Activated T-cell treated with anti-CD3 and anti-CD28 coated beads for 24 hours (primary cell): Measurements from ENCODE around the gene OSM.
"Not testable (repeated sequence)": the region's sequence is repeated elsewhere in the genome, so short reads cannot be mapped to it uniquely, and the experiment has no call there.

ENCODE experiments used
- DNase-seq: peaks from one replicate; pipeline ENCODE4 v3.0.0-alpha.2; 2020; ENCODE audit warnings: low read depth

Gene OSM

GRCh38 chr22:30244066-30244465 lies 22.6 kb downstream of the OSM start:
- no peak for DNase-seq

- no peak for DNase-seq
These were observed 23.0 kb downstream of the OSM start for GRCh38 chr22:30243661-30244060.

- DNase-seq = no peak
These were observed 24.9 kb downstream of the OSM start for GRCh38 chr22:30241576-30242371.

GRCh38 chr22:30240541-30241417 lies 25.9 kb downstream of the OSM start:
- no peak for DNase-seq

GRCh38 chr22:30239488-30240405 lies 26.9 kb downstream of the OSM start:
- DNase-seq = no peak

- DNase-seq = no peak
These were observed 27.8 kb downstream of the OSM start for GRCh38 chr22:30238661-30239487.

- no peak for DNase-seq
These were observed 28.5 kb downstream of the OSM start for GRCh38 chr22:30238136-30238535.

GRCh38 chr22:30236875-30237274 lies 29.8 kb downstream of the OSM start:
- DNase-seq = no peak

GRCh38 chr22:30235687-30236170 lies 30.9 kb downstream of the OSM start:
- DNase-seq = no peak

- DNase-seq = no peak
These were observed 31.7 kb downstream of the OSM start for GRCh38 chr22:30234786-30235470.

GRCh38 chr22:30234325-30234724 lies 32.3 kb downstream of the OSM start:
- not testable (repeated sequence) for DNase-seq

- no peak for DNase-seq
These were observed 33.1 kb downstream of the OSM start for GRCh38 chr22:30233582-30233981.

GRCh38 chr22:30232716-30233218 lies 33.9 kb downstream of the OSM start:
- no peak for DNase-seq

- no peak for DNase-seq
These were observed 35.7 kb downstream of the OSM start for GRCh38 chr22:30230787-30231461.

GRCh38 chr22:30230330-30230729 lies 36.3 kb downstream of the OSM start:
- no peak for DNase-seq

GRCh38 chr22:30228509-30229359 lies 37.9 kb downstream of the OSM start:
- no peak for DNase-seq

GRCh38 chr22:30227438-30228228 lies 39.0 kb downstream of the OSM start:
- no peak for DNase-seq
